Inflammatory macrophage treated with lipopolysaccharide for 1 hour (primary cell): ENCODE data around the gene GLIS1.

Source experiments
- DNase-seq, 2 donors: peaks; one replicate each; pipeline ENCODE4 v3.0.0-alpha.2; 2020 to 2022

The GLIS1 gene

GRCh38 chr1:53590531-53591515 is 148.1 kb downstream of the GLIS1 start:
- DNase-seq: no peak

- no peak for DNase-seq
These were observed 148.9 kb downstream of the GLIS1 start for GRCh38 chr1:53590104-53590503.

DNA sequence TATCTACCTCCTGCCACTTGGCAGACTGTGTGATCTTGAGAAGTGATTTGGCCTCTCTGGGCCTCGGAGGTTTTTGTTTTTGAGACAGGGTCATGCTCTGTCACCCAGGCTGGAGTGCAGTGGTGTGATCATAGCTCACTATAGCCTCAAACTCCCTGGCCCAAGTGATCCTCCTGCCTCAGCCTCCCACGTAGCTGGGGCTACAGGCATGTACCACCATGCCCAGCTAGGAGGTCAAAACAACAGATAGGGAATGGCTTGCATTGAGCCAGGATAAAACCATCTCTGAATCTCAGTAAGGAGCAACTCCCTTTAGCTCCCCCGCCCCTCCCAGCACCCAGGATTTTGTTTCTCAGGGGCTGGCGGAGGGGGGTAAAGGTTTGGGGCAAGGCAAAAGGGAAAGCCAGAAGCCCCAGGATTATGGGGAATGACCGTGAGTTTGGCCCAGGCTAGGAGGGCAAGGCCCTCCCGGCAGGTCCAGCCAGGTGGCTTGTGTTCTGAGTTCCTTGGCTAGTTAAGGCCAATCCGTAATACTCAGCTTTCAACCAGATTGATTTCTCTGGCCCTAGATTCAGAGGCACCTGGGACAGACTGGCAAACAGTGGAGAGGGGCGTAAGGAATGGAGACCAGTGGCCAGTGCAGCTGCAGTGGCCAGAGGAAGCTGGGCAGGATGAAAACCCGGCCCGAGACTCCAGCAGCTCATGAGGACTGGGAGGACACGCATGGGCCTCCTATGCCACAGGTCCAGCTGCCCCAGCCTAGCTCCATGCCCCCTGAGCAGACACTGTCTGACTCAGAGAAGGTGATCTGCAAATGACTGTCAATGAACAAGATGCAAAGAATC is 149.7 kb downstream of the GLIS1 start:
- no peak for DNase-seq

- no peak for DNase-seq
These were observed 150.7 kb downstream of the GLIS1 start for GRCh38 chr1:53588053-53588779.

DNA sequence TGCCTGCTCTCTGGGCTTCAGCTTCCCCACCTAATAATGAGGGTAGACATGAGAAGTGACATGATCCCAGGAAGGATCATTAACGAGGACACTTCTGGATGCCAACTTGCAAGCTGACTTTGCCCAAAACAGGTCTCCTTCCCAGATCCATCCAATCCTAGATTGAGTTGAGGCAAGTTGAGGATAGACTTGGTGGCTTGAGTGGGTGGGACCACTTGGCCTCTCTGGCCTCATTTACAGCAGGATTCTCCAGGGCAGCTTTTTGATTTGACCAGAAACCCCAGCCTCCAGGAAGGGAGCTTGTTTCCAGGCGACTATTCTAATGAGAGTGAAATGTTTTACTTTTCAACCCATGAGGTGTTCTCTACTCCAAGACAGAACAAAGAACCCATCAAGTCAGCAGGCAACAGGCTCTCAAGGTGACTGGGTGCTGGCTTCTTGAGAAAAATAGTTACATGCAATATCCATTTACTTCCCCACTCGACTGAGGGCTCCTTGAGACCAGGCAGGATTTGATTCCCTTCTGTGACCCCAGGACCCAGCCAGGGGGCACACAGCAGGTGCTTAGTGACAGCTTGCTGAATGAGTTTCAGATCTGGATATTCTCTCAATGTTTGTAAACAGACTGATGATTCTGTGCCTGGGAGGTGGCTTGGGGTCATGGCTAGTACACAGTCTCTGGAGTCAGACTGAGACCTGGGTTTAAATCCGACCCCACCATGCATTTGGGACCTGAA is 151.5 kb downstream of the GLIS1 start:
- no peak for DNase-seq

DNA sequence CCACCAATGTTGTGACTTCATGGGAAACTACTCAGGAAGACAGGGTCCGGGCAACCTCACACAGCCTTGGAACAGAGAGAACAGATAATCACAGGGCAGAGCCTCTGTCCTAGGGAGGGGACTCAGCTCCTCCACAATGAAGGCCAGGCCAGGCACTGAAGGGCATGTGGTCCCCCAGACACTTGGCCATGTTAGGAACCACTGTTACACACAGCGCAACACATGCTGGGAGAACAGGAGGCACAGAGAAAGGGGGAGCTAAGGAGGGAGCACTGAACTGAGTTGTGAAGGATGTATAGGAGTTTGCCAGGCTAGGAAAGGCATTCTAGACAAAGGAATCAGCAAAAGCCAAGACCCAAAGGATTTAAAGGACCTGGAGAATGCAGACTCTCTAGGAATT is 152.2 kb downstream of the GLIS1 start:
- no peak for DNase-seq

DNA sequence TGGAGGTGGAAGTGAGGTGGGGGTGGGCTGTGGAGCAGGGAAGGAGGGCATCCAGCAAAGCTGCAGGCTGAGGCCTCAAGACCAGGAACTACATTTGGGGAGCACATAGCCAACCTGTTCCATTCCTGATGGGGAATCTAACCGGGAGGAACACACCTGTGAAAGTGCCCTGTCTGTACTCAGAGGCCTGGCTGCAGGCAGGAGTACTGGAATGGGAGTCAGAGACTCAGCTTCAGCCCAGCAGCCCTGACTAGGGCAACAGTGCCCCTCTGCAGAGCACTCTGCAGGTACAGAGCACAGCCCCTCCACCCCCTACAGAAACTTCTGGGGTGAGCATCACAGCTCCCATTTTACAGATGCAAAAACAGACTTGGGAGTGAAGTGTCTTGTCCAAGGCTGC is 153.4 kb downstream of the GLIS1 start:
- no peak for DNase-seq

GRCh38 chr1:53585129-53585528 is 153.8 kb downstream of the GLIS1 start:
- DNase-seq: no peak

- DNase-seq: no peak
These were observed 154.2 kb downstream of the GLIS1 start for GRCh38 chr1:53584777-53585107.

DNA sequence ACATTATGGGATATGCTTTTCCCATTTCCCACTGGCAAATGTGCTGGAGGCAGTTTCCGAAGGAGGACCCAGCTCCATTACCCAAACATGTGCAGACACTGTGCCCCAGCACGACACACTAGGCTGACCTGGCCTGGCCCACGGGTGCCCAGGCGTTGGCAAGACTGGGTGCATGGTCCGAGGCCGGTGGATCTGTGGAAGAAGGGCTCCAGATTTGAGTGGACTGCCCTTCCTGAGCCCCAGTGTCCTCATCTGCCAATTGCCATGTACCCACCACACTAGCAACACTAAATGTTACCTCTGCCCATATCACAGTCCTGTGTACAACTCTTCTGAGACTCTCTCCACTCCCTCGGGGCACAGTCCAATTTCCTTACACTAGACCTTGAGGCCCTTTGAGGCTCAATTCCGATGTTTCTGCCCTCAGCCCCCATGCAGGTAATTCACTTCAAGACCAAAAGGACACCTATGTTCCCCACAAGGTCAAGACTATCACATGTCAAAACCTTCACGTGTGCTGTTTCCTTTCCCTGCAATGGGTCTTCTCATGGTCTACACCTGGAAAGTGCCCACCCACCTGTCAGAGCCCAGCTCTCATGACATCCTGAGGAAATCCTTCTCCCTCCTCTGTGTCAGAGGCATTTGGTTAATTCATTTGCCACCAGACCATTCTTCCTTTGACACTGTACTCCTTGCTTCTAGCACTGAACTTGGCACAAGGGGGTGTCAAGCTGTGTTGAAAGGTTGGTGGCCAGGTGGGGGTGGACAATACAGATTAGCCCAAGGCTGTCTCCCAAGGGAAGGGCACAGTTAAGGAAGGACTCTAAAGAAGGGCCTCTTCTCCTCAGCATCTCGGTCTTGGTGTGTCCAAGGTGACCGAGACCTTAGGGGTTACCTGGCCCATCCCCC is 154.8 kb downstream of the GLIS1 start:
- no peak for DNase-seq

DNA sequence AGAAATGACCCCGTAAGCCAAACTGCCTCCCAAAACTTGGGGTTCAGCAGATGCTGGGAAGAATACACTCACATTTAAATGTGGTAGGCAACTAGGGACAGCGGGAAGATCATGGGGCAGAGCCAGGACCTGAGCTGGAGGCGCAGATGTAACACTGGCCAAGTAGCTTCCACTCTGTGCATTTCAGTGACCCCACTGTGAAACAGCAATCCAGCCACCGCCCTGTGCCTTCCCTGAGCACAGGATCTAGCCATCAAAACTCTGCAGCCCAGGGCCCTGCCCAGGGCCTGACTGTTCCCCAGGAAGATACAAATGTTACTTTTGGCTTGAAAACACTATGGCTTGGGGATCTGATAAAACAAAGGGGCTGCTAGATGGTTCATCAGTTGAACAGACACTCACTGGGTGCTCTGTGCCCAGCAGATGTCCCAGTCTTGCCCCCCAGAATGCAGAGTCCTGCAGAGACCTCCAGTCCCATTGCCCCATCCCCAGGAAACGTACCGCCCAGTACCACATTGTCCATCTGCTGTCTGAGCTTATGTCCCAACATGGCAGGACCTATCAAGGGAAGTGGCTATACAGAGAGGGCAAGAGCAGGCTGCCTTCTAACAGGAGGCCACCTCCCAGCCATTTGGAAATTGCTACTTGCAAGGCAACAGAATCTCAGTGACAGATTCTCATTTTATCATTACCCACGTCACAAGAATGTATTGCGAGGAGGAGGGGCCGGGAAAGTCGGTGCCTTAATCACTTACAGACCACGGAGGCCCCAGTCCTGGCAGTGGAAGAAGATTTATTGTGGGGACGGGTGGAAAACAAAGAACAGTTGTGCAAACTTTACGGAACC is 155.7 kb downstream of the GLIS1 start:
- no peak for DNase-seq

GRCh38 chr1:53582211-53583020 is 156.5 kb downstream of the GLIS1 start:
- no peak for DNase-seq

DNA sequence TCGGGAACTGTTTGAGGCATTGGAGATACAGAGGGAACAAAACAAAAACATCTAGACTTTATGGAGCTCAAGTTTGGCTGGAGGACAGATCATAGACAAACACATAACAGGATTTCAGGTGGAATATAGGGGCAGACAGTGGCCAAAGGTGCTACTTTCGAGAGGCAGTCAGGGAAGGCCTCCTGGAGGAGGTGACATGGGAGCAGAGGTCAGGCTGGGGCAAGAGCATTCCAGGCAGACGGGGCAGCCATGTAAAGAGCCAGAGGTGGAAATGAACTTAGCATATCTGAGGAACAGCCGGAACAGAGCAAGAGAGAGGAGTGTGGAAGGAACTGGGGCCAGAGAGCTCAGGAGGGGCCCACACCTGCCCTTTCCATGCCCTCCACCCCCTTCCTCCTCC is 157.5 kb downstream of the GLIS1 start:
- DNase-seq: no peak

- DNase-seq: no peak
These were observed 158.1 kb downstream of the GLIS1 start for GRCh38 chr1:53580739-53581475.

- no peak for DNase-seq
These were observed 159.0 kb downstream of the GLIS1 start for GRCh38 chr1:53580009-53580400.

DNA sequence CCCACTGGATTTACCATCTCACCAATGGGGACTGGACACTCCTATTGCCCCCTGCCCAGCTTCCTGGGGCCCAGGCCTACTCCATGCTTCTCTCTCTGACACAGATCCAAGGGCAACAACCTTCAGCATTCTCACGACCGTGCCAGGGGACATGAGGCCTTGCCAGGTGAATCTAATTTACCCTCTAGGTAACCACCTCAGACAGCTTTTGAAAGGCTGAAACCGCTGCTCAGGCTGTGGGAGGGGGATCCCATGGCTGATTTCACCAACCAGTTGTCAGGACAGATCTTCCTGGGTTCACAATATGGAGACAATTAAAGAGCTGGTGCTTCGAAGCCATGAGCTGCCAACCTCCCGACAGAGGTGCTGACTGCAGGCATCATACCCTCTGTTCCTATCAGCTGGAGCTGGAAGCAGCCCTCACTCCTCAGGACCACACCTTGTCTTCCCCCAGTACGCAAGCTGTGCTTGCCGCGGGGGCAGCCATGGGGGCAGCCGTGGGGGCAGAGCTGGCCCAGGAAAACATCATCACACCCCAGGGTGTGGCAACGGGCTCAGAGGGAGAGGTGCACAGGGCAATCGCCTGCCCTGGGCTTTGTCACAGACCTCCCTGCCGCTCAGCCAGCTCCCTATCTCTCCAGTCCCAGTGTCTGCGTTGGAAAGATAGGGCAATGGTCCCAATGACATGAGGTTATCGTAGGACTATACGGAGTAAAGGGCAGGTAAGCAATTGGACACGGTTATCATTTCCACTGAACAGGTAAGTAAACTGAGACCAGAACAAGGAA is 159.5 kb downstream of the GLIS1 start:
- DNase-seq: no peak

DNA sequence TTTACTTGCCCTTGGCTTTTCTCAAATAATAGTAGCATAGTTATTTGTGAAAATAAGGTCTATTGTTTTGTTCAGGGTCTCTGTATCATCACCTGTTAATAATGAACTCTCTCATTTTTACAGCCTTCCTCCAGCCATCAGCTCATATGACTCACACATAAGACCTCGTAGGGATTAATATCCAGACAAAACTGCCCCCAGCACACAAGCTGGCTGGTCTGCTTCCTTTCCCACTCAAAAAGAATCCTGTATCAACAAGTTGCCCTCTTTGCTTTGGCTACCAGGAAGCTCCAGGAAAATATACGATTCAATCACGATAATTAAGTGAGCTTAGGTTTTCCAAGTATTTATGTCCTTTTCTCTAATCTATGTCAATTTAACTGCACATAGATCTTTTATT is 160.6 kb downstream of the GLIS1 start:
- DNase-seq: no peak

GRCh38 chr1:53577761-53578100 is 161.2 kb downstream of the GLIS1 start:
- DNase-seq: no peak
